Measurements from ENCODE around the gene ALOX5. TPM values are rescaled to one million over a fixed set of nuclear protein-coding genes. Genes with fewer than 3 reads are reported as not detected.

ALOX5 gene
- total and polyA plus RNA-seq, 8 donors = 3.2 to 39.6 (median 9.2) TPM

- Histone ChIP-seq H3K4me3 (no peak overlapping the region), H3K36me3 (peaks cover 0 to 10% (median 4%) of the 10 kb centered on the region in 4 donors), H3K9me3 (no peaks in the 10 kb centered on the region), H3K27me3 (peaks cover 3 to 49% (median 3%) of the 10 kb centered on the region in 3 donors), H3K27ac (peak overlapping the region in 2 of 5 donors; percentile 60 to 75), H3K4me1 (peaks cover 0 to 38% (median under 1%) of the 10 kb centered on the region in 4 donors)
- TF ChIP-seq POLR2A (IDR thresholded peaks at IDR 0.05) (no peak), POLR2AphosphoS5 (IDR thresholded peaks at IDR 0.05) (no peak), EP300 (IDR thresholded peaks at IDR 0.05) (no peak), CTCF (IDR thresholded peaks at IDR 0.05) (no peak)
- intact Hi-C loops (cut with DNase I; ENCODE audit: low total_unique reads) = no loop called here
- DNase-seq = peak in 1 of 2 donors; percentile 28
- WGBS, 5 donors = 86 to 92% (median 90%) methylated on average over 11 to 14 of the region's 14 CpGs
These were observed 6.0 kb downstream of the ALOX5 start for GRCh38 chr10:45379891-45380540.

GRCh38 chr10:45380903-45381620 lies 7.0 kb downstream of the ALOX5 start:
- peaks cover 0 to 10% (median 4%) of the 10 kb centered on the region in 4 donors for H3K36me3 ChIP-seq
- H3K4me1 ChIP-seq = peaks cover 0 to 28% (median 0%) of the 10 kb centered on the region in 4 donors
- intact Hi-C loops (cut with DNase I; ENCODE audit: low total_unique reads) = no loop called here
- 86 to 91% (median 89%) methylated on average over 7 to 8 of the region's 8 CpGs for WGBS, 5 donors
- H3K9me3 ChIP-seq = no peaks in the 10 kb centered on the region
- TF ChIP-seq EP300 (IDR thresholded peaks at IDR 0.05) = no peak
- no peak for TF ChIP-seq POLR2A (IDR thresholded peaks at IDR 0.05)
- peak overlapping the region in 2 of 5 donors; percentile 60 to 75 for H3K27ac ChIP-seq
- no peak for DNase-seq
- H3K4me3 ChIP-seq = no peak overlapping the region
- H3K27me3 ChIP-seq = peaks cover 0 to 38% (median 0%) of the 10 kb centered on the region in 3 donors

- Histone ChIP-seq H3K27me3 (peaks cover 0 to 31% (median 0%) of the 10 kb centered on the region in 3 donors), H3K27ac (no peak overlapping the region), H3K9me3 (no peaks in the 10 kb centered on the region), H3K36me3 (peaks cover 0 to 10% (median 4%) of the 10 kb centered on the region in 4 donors), H3K4me1 (peaks cover 0 to 28% (median 0%) of the 10 kb centered on the region in 4 donors), H3K4me3 (no peak overlapping the region)
- intact Hi-C loops (cut with DNase I; ENCODE audit: low total_unique reads) = no loop called here
- no peak for TF ChIP-seq POLR2AphosphoS5 (IDR thresholded peaks at IDR 0.05)
- no peak for TF ChIP-seq EP300 (IDR thresholded peaks at IDR 0.05)
- no peak for TF ChIP-seq POLR2A (IDR thresholded peaks at IDR 0.05)
- no peak for TF ChIP-seq CTCF (IDR thresholded peaks at IDR 0.05)
- DNase-seq = no peak
- WGBS, 5 donors = 88 to 94% (median 90%) methylated on average over 13 to 17 of the region's 17 CpGs
These were observed 8.6 kb downstream of the ALOX5 start for GRCh38 chr10:45382591-45382990.

GRCh38 chr10:45383682-45384330 lies 9.8 kb downstream of the ALOX5 start:
- Histone ChIP-seq H3K4me1 (peaks cover 0 to 18% (median 0%) of the 10 kb centered on the region in 4 donors), H3K9me3 (peaks cover 0 to 2% (median 0%) of the 10 kb centered on the region in 4 donors), H3K4me3 (no peak overlapping the region), H3K27ac (no peak overlapping the region), H3K27me3 (peaks cover 0 to 19% (median 0%) of the 10 kb centered on the region in 3 donors), H3K36me3 (peaks cover 0 to 10% (median 4%) of the 10 kb centered on the region in 4 donors)
- TF ChIP-seq EP300 (IDR thresholded peaks at IDR 0.05) (no peak), POLR2AphosphoS5 (IDR thresholded peaks at IDR 0.05) (no peak), POLR2A (IDR thresholded peaks at IDR 0.05) (no peak), CTCF (IDR thresholded peaks at IDR 0.05) (no peak)
- intact Hi-C loops (cut with DNase I; ENCODE audit: low total_unique reads) = no loop called here
- DNase-seq = no peak
- 83 to 94% (median 87%) methylated on average over 4 of the region's 4 CpGs for WGBS, 5 donors
